HG03469 (cell line): Measurements from ENCODE around the gene TBC1D4.
"Not testable (repeated sequence)": the region's sequence is repeated elsewhere in the genome, so short reads cannot be mapped to it uniquely, and the experiment has no call there.

ENCODE experiments used
- ATAC-seq: cut with Tn5 transposase; IDR thresholded peaks from one replicate; pipeline ENCODE4 v1.9.1; 2021; ENCODE audit warnings: mild to moderate bottlenecking, moderate library complexity, moderate number of reproducible peaks; ENCODE audit not compliant: unreplicated experiment

Gene TBC1D4

GRCh38 chr13:75330770-75331169 lies 151.2 kb downstream of the TBC1D4 start:
- no peak for ATAC-seq

- no peak for ATAC-seq
Observed at GRCh38 chr13:75329723-75330122, 152.2 kb downstream of the TBC1D4 start.

- ATAC-seq, result no peak
Observed at GRCh38 chr13:75329097-75329496, 152.9 kb downstream of the TBC1D4 start.

GRCh38 chr13:75327135-75327510 lies 154.8 kb downstream of the TBC1D4 start:
- ATAC-seq, result no peak

- peak; percentile 93 for ATAC-seq
Observed at GRCh38 chr13:75326173-75327134, 155.5 kb downstream of the TBC1D4 start.

GRCh38 chr13:75325711-75326110 lies 156.3 kb downstream of the TBC1D4 start:
- no peak for ATAC-seq

- ATAC-seq, result no peak
Observed at GRCh38 chr13:75324413-75324940, 157.5 kb downstream of the TBC1D4 start.

- no peak for ATAC-seq
Observed at GRCh38 chr13:75321084-75321483, 160.9 kb downstream of the TBC1D4 start.

GRCh38 chr13:75319254-75319653 lies 162.7 kb downstream of the TBC1D4 start:
- no peak for ATAC-seq

- no peak for ATAC-seq
Observed at GRCh38 chr13:75318138-75318833, 163.7 kb downstream of the TBC1D4 start.

GRCh38 chr13:75316427-75316826 lies 165.5 kb downstream of the TBC1D4 start:
- ATAC-seq, result no peak

- ATAC-seq, result peak; percentile 51
Observed at GRCh38 chr13:75312884-75313520, 169.0 kb downstream of the TBC1D4 start.

GRCh38 chr13:75309981-75310580 lies 171.9 kb downstream of the TBC1D4 start:
- no peak for ATAC-seq

- ATAC-seq, result no peak
Observed at GRCh38 chr13:75308222-75308621, 173.7 kb downstream of the TBC1D4 start.

- no peak for ATAC-seq
Observed at GRCh38 chr13:75307370-75307949, 174.5 kb downstream of the TBC1D4 start.

- not testable (repeated sequence) for ATAC-seq
Observed at GRCh38 chr13:75306967-75307366, 175.0 kb downstream of the TBC1D4 start.

- no peak for ATAC-seq
Observed at GRCh38 chr13:75305059-75305458, 176.9 kb downstream of the TBC1D4 start.

- no peak for ATAC-seq
Observed at GRCh38 chr13:75303263-75303662, 178.7 kb downstream of the TBC1D4 start.

- ATAC-seq, result no peak
Observed at GRCh38 chr13:75302071-75302698, 179.8 kb downstream of the TBC1D4 start.
